Natural killer cell (primary cell): Measurements from ENCODE around the gene VSTM2B. TPM values are rescaled to one million over a fixed set of nuclear protein-coding genes. Genes with fewer than 3 reads are reported as not detected.

Experiments used
- ATAC-seq, 3 donors: fragments of 150-1000 bp in 2 of 3; fragments of 200-7000 bp in 1 of 3; cut with Tn5 transposase; 1 replicate in 1 of 3; 2 replicates in 2 of 3; pipeline ENCODE4 v1.10.0; 2021; ENCODE audit warnings: mild to moderate bottlenecking in 2 of 3, moderate library complexity in 2 of 3
- DNase-seq, 2 donors: peaks; one replicate each; pipeline versions ENCODE4 v3.0.0 to v3.0.0-alpha.2; 2013 to 2021; ENCODE audit warnings: mixed read lengths in 1 of 2
- H3K27ac ChIP-seq: one replicate; pipeline ENCODE4 v1.5.1; 2013; ENCODE audit warnings: mild to moderate bottlenecking, low read length
- H3K27me3 ChIP-seq: one replicate; pipeline ENCODE4 v1.6.1; 2013; ENCODE audit warnings: low read length; ENCODE audit not compliant: control insufficient read depth, insufficient read depth
- H3K36me3 ChIP-seq: one replicate; pipeline ENCODE4 v1.6.1; 2013; ENCODE audit warnings: low read length; ENCODE audit not compliant: control insufficient read depth, insufficient read depth
- H3K4me1 ChIP-seq: one replicate; pipeline ENCODE4 v1.6.1; 2013; ENCODE audit warnings: low read length; ENCODE audit not compliant: control insufficient read depth, insufficient read depth
- H3K4me3 ChIP-seq: one replicate; pipeline ENCODE4 v1.5.1; 2013; ENCODE audit warnings: low read length
- H3K9me3 ChIP-seq: one replicate; pipeline ENCODE4 v1.6.1; 2013; ENCODE audit warnings: low read length; ENCODE audit not compliant: control insufficient read depth, insufficient read depth
- H3K27ac Mint-ChIP-seq, 2 donors: one replicate each; pipeline ENCODE4 v1.8.0; 2022; ENCODE audit warnings: mild to moderate bottlenecking in 2 of 2, mixed read lengths in 2 of 2, moderate library complexity in 1 of 2
- H3K27me3 Mint-ChIP-seq, 2 donors: one replicate each; pipeline ENCODE4 v1.8.0; 2022; ENCODE audit warnings: low read depth in 2 of 2, mixed read lengths in 2 of 2
- H3K36me3 Mint-ChIP-seq: one replicate; pipeline ENCODE4 v1.8.0; 2022; ENCODE audit warnings: mixed read lengths
- H3K4me1 Mint-ChIP-seq, 2 donors: one replicate each; pipeline ENCODE4 v1.8.0; 2022; ENCODE audit warnings: mixed read lengths in 2 of 2
- H3K4me3 Mint-ChIP-seq: one replicate; pipeline ENCODE4 v1.8.0; 2022; ENCODE audit warnings: mild to moderate bottlenecking, moderate library complexity, mixed read lengths
- H3K9me3 Mint-ChIP-seq, 2 donors: one replicate each; pipeline ENCODE4 v1.8.0; 2022; ENCODE audit warnings: mixed read lengths in 2 of 2
- CTCF ChIP-seq: fragments of 200-600 bp; IDR thresholded peaks from one replicate; pipeline ENCODE4 v1.8.0; 2022; ENCODE audit warnings: antibody characterized with exemption
- WGBS: methylation state at CpG from one replicate; pipeline ENCODE4 v1.1.7; 2013; ENCODE audit warnings: missing lambda C conversion rate; ENCODE audit not compliant: insufficient coverage; 5-methylcytosine and 5-hydroxymethylcytosine counted together
- intact Hi-C: fragments of 100-400 bp; cut with micrococcal nuclease; formaldehyde crosslinking; loops from one replicate; pipeline ENCODE4 v1.14.2; 2022
- total RNA-seq, 4 donors: library from RNA; stranded (reverse); fragments of 120-200 nt in 1 of 4; gene quantifications; one replicate each; pipeline versions ENCODE4 v1.2.3 to v1.2.4, GENCODE V29; 2013 to 2022

Gene VSTM2B
- total RNA-seq, 3 donors from 2014 or later (not counting 1 experiment from before 2014, with no cell fraction given) = not detected

- no peak for TF ChIP-seq CTCF
- Histone ChIP-seq H3K4me3 (peak overlapping the region; percentile 89), H3K9me3 (no peaks in the 10 kb centered on the region), H3K27ac (peak overlapping the region; percentile 93), H3K27me3 (no peaks in the 10 kb centered on the region), H3K36me3 (peaks cover 17% of the 10 kb centered on the region), H3K4me1 (peaks cover 32% of the 10 kb centered on the region)
- DNase-seq (no peak), ATAC-seq (peak; percentile 26 to 36 (median 35))
- 2% methylated on average over 12 of the region's 12 CpGs for WGBS
- H3K4me1 Mint-ChIP-seq = peaks cover 22 to 33% of the 10 kb centered on the region in 2 donors
- intact Hi-C loops = loop anchor here (1.0 kb wide), 1 partner anchor 67 kb away; no protein-coding TSS in a partner anchor
- no peaks in the 10 kb centered on the region for H3K36me3 Mint-ChIP-seq
- no peaks in the 10 kb centered on the region for H3K27me3 Mint-ChIP-seq
- H3K4me3 Mint-ChIP-seq = peak overlapping the region; percentile 100
- H3K9me3 Mint-ChIP-seq = no peaks in the 10 kb centered on the region
- peak overlapping the region; percentile 100 for H3K27ac Mint-ChIP-seq
Observed at GRCh38 chr19:29606420-29606747, 80.6 kb downstream of the VSTM2B start.

GRCh38 chr19:29609636-29610035, 83.8 kb downstream of the VSTM2B start:
- H3K4me3 ChIP-seq = no peak overlapping the region
- peaks cover 22 to 43% of the 10 kb centered on the region in 2 donors for H3K4me1 Mint-ChIP-seq
- TF ChIP-seq CTCF = no peak
- no peaks in the 10 kb centered on the region for H3K9me3 Mint-ChIP-seq
- peak overlapping the region; percentile 73 to 81 for H3K27ac Mint-ChIP-seq
- ATAC-seq = no peak
- DNase-seq = no peak
- WGBS = 94% methylated on average over 11 of the region's 11 CpGs
- peaks cover 34% of the 10 kb centered on the region for H3K4me1 ChIP-seq
- H3K4me3 Mint-ChIP-seq = peak overlapping the region; percentile 53
- no peaks in the 10 kb centered on the region for H3K27me3 ChIP-seq
- peak overlapping the region; percentile 9 for H3K27ac ChIP-seq
- no peaks in the 10 kb centered on the region for H3K9me3 ChIP-seq
- peaks cover 47% of the 10 kb centered on the region for H3K36me3 ChIP-seq
- no peaks in the 10 kb centered on the region for H3K27me3 Mint-ChIP-seq
- peaks cover 7% of the 10 kb centered on the region for H3K36me3 Mint-ChIP-seq
- intact Hi-C loops = loop anchor here (1.0 to 10.0 kb wide), 4 partner anchors 62 to 265 kb away; no protein-coding TSS in a partner anchor

GRCh38 chr19:29610213-29610573, 84.4 kb downstream of the VSTM2B start:
- H3K9me3 Mint-ChIP-seq = no peaks in the 10 kb centered on the region
- peak overlapping the region; percentile 53 for H3K4me3 Mint-ChIP-seq
- Histone ChIP-seq H3K27ac (peak overlapping the region; percentile 26), H3K27me3 (no peaks in the 10 kb centered on the region), H3K36me3 (peaks cover 52% of the 10 kb centered on the region), H3K9me3 (no peaks in the 10 kb centered on the region), H3K4me3 (no peak overlapping the region), H3K4me1 (peaks cover 30% of the 10 kb centered on the region)
- intact Hi-C loops = loop anchor here (1.0 to 10.0 kb wide), 4 partner anchors 61 to 265 kb away; no protein-coding TSS in a partner anchor
- 87% methylated on average over 22 of the region's 22 CpGs for WGBS
- no peaks in the 10 kb centered on the region for H3K27me3 Mint-ChIP-seq
- H3K27ac Mint-ChIP-seq = peak overlapping the region; percentile 73 to 81
- H3K4me1 Mint-ChIP-seq = peaks cover 22 to 43% of the 10 kb centered on the region in 2 donors
- TF ChIP-seq CTCF = no peak
- DNase-seq (peak in 1 of 2 donors; percentile 26), ATAC-seq (no peak)
- peaks cover 11% of the 10 kb centered on the region for H3K36me3 Mint-ChIP-seq
